IMR-90 (cell line): ENCODE data around the gene VPS33B.
"Not testable (repeated sequence)": the region's sequence is repeated elsewhere in the genome, so short reads cannot be mapped to it uniquely, and the experiment has no call there.

ENCODE experiments used
- CTCF ChIP-seq: conservative IDR thresholded peaks from 2 replicates; pipeline ENCODE4 v1.5.1; 2012; ENCODE audit warnings: mild to moderate bottlenecking, low read depth, low read length, improper control_type of control experiment
- ELK1 ChIP-seq: fragments of 150-350 bp; IDR thresholded peaks from 2 replicates; pipeline ENCODE4 v1.6.1; 2016; ENCODE audit warnings: low read depth, mild to moderate bottlenecking, low read length, moderate library complexity, borderline replicate concordance
- MXI1 ChIP-seq: IDR thresholded peaks from 2 replicates; pipeline ENCODE4 v1.6.1; 2012; ENCODE audit warnings: low read depth, mild to moderate bottlenecking, low read length, moderate library complexity, borderline replicate concordance
- NFE2L2 ChIP-seq: fragments of 150-350 bp; IDR thresholded peaks from 2 replicates; pipeline ENCODE4 v1.6.1; 2016; ENCODE audit warnings: low read depth, mild to moderate bottlenecking, low read length
- POLR2A ChIP-seq: IDR thresholded peaks from 2 replicates; pipeline ENCODE4 v1.6.1; 2012; ENCODE audit warnings: mild to moderate bottlenecking, low read depth, low read length
- RAD21 ChIP-seq: IDR thresholded peaks from 2 replicates; pipeline ENCODE4 v1.6.1; 2012; ENCODE audit warnings: low read length, improper control_type of control experiment
- RCOR1 ChIP-seq: IDR thresholded peaks from 2 replicates; pipeline ENCODE4 v1.6.1; 2012; ENCODE audit warnings: mild to moderate bottlenecking, low read length, improper control_type of control experiment; ENCODE audit not compliant: insufficient replicate concordance
- RFX5 ChIP-seq: IDR thresholded peaks from 2 replicates; pipeline ENCODE4 v1.8.0; 2012; ENCODE audit warnings: low read depth, mild to moderate bottlenecking, low read length, moderate library complexity
- SMC3 ChIP-seq: fragments of 150-350 bp; IDR thresholded peaks from 2 replicates; pipeline ENCODE4 v1.6.1; 2016; ENCODE audit warnings: low read depth, mild to moderate bottlenecking, antibody characterized with exemption, low read length, moderate library complexity
- USF2 ChIP-seq: fragments of 150-350 bp; IDR thresholded peaks from 2 replicates; pipeline ENCODE4 v1.6.1; 2017; ENCODE audit warnings: mild to moderate bottlenecking, antibody characterized with exemption, low read length, low read depth

DNA sequence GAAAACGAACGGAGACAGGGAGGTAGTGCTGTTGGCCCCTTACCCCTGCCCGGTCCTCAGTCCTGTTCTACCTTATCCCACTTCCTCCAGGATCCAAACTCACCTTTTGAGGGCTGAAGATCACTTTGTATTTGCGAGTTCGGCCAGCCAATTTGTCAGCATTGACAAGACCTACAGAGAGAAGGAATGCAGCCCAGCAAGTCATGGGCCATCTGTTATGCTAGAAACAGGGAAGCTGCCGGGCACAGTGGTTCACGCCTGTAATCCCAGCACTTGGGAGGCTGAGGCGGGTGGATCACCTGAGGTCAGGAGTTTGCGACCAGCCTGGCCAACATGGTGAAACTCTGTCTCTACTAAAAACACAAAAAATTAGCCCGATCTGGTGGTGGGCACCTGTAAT is 8.7 kb downstream of the VPS33B start:
- TF ChIP-seq POLR2A, CTCF, SMC3, ELK1, RCOR1, MXI1, USF2, RFX5, NFE2L2, RAD21: not testable (repeated sequence)
